NCI-H82 (cell line): ENCODE data around the gene AHR.
"Not testable (repeated sequence)": the region's sequence is repeated elsewhere in the genome, so short reads cannot be mapped to it uniquely, and the experiment has no call there.

Experiments used
- DNase-seq: peaks from one replicate; lab custom pipeline; 2025; lab: John Stamatoyannopoulos, UW

The AHR gene

DNA sequence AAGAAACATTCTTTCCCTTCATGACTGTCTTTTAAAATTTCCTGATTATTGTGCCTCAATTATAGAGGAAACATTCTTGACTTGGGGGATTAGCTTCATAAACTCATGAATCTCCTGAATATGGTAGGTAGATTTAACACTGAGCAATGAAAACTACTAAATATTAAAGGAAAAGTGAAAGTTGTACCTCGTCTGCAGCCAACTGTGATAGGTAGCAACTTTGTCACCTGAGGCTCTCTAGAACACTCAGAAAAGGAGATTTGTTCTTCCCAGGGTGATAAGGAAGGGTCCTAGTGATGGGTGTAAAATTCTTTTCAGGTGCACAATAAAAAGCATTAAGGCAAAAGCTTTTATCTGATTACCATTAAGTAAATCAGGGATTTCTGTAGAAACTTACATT, 78.1 kb downstream of the AHR start:
- DNase-seq = no peak

GRCh38 chr7:17380736-17381662, 82.5 kb downstream of the AHR start:
- no peak for DNase-seq

DNA sequence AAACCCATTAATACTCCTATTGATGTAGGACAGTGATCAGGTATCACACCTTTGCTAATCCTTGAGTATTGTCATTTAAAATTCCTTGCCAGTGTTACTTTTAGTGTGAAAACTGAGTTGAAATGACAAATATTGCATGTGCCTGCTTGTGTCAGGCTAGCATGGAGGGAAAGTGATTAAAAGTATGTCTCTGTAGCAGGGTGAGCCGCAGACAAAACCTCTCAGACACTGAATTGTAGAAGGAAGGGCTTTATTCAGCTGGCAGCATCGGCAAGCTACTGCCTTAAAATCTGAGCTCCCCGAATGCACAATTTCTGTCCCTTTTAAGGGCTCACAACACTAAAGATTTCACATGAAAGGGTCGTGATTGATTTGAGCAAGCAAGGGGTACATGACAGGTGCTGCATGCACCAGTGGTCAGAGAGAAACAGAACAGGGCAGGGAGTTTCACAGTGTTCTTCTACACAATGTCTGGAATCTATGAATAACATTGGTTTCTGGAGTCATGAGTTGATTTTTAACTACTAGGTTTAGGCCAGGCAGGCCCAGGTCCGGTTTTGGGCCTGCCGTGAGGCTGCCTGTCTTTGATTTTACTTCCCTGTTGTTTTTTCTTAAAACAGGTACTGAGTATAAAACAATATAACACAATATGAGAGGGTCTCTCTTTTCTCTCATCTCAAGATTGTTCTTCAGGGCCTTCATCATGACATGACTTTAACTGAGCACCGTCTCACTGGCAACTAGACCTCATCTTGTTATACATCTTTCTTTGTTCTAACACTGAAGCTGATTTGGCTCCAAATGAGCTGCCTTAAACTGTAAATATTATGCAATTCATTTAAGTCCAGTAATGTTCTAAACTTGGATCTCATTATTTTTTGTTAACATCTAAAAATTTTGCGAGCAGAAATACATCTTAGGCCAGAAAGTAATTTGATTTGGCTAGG, 84.2 kb downstream of the AHR start:
- not testable (repeated sequence) for DNase-seq

GRCh38 chr7:17384400-17384799, 85.9 kb downstream of the AHR start:
- DNase-seq = no peak

DNA sequence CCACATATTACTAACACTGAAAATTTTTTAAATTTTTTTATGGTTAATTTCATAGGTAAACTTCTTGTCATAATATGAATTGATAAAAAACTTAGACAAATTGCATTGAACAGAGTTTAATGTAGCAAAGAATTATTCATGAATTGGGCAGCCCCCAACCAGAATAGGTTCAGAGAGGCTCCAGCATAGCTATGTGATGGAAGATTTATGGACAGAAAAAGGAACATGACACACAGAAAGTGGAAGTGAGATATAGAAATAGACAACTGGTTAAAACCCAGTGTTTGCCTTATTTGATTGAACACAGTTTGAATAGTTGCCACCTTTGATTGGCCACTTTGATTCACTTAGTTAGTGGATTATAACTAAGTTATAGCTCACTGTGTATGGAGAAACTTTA, 87.2 kb downstream of the AHR start:
- no peak for DNase-seq

DNA sequence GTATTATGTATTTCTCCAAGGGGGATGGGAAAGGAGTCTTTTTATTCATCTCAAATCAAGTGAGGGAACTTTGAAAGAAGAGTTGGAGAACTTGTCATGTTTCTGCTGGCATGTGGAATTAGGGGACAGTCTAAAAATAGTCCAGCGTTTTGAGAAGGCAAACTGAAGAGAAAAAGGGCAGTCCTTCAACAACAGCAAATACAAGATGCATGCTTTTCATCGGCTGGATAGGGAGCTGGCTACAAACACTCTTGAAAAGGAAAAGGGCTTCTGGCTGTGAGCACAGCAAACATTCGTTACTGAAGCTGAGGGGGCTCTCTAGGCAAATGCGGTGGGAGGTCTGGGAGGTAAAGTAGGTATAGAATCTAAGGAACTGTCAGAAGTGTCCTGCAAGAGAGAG, 91.9 kb downstream of the AHR start:
- DNase-seq = no peak

DNA sequence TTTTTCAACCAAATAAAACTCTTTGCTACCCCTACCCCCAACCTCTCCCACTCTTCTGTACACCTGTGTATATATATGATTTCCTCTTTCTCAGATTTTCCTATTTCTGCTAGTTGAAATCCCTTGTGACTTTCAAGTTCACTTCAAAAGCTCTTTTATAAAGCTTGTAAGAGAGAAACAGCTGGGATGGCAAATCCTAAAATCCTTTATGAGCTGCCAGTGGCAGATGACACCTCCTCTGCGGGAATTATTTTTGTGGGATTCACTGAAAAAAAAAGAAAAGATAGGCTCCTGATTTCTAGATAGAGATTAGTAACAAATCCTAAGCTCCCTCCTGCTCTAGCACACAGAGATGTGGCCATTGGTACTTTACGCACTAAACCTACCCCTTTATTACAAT, 92.9 kb downstream of the AHR start:
- DNase-seq = no peak

DNA sequence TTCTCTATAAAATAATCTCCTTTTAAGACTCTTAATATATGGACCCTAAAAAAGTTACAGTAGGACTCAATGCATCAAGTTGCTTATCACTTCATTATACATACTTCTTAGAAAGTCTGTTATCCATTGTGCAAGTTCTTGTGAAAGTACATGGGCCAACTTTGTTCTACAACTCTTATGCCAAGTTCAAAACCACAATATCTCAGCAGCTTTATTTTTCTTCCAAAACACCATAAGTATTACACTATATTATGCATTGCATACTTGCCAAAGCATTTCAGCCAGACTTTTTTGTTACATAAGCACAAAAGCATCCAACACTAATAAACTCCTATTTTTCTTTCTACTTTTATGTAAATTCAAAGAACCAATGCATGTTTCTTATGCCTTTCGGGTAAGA, 94.4 kb downstream of the AHR start:
- DNase-seq = no peak

GRCh38 chr7:17394563-17394962, 96.1 kb downstream of the AHR start:
- DNase-seq = not testable (repeated sequence)
